ENCODE measurements around the gene OR4Q3. TPM values are rescaled to one million over a fixed set of nuclear protein-coding genes. Genes with fewer than 3 reads are reported as not detected.
"Not testable (repeated sequence)": the region's sequence is repeated elsewhere in the genome, so short reads cannot be mapped to it uniquely, and the experiment has no call there.

Gene OR4Q3
- polyA plus RNA-seq, 2 of the 4 experiments (the other 2 are of a cell fraction): not detected

DNA sequence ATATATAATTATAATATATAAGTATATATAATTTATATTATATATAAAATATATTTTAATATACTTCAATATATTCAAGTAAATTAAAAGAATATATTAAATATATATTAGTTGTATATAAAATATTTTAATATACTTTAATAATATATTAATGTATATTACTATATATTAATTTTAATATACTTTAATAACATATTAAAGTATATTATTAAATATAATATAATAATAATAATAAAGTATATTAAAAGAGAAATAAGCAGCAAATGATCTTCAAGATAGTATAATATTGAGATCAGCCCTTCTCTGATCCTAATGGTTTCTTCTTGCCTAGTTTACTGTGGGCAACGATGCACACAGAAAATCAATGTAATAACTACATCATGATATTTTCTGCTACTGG is 32.2 kb downstream of the OR4Q3 start:
- ChIA-PET POLR2A (no interaction called here), CTCF (interaction anchor here (1.7 kb wide), 1 partner anchor 10 kb away, joined by 5 read pairs; no protein-coding TSS in a partner anchor)
- H3K9me3 ChIP-seq: no peaks in the 10 kb centered on the region
- no peaks in the 10 kb centered on the region for H3K4me1 ChIP-seq
- TF ChIP-seq FOSB (CRISPR knock-in tag; IDR thresholded peaks at IDR 0.05) (no peak), PBX3 (IDR thresholded peaks at IDR 0.05) (no peak), RCOR1 (IDR thresholded peaks at IDR 0.05; ENCODE audit: low read depth, low read length) (no peak), ATOH8 (CRISPR knock-in tag; IDR thresholded peaks at IDR 0.05; ENCODE audit: low read depth) (no peak), EHF (CRISPR knock-in tag; IDR thresholded peaks at IDR 0.05) (no peak), RAD21 (conservative IDR thresholded peaks at IDR 0.05 in 1 of 2, IDR thresholded peaks at IDR 0.05 in 1 of 2) (no peak), ESRRA (IDR thresholded peaks at IDR 0.05; ENCODE audit: borderline replicate concordance, low read length) (no peak), HES2 (IDR thresholded peaks at IDR 0.05) (no peak), CEBPB (IDR thresholded peaks at IDR 0.05) (no peak), CHD4 (IDR thresholded peaks at IDR 0.05; ENCODE audit: borderline replicate concordance) (no peak), JUNB (IDR thresholded peaks at IDR 0.05) (no peak), SREBF2 (IDR thresholded peaks at IDR 0.05) (no peak), HOXB5 (CRISPR knock-in tag; IDR thresholded peaks at IDR 0.05) (no peak), KDM1A (IDR thresholded peaks at IDR 0.05; ENCODE audit: low read depth) (no peak)
- TF ChIP-seq, protein P1, sequence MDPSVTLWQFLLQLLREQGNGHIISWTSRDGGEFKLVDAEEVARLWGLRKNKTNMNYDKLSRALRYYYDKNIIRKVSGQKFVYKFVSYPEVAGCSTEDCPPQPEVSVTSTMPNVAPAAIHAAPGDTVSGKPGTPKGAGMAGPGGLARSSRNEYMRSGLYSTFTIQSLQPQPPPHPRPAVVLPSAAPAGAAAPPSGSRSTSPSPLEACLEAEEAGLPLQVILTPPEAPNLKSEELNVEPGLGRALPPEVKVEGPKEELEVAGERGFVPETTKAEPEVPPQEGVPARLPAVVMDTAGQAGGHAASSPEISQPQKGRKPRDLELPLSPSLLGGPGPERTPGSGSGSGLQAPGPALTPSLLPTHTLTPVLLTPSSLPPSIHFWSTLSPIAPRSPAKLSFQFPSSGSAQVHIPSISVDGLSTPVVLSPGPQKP (IDR thresholded peaks at IDR 0.05; ENCODE audit: low read depth, low read length): no peak
- TF ChIP-seq, protein P2, sequence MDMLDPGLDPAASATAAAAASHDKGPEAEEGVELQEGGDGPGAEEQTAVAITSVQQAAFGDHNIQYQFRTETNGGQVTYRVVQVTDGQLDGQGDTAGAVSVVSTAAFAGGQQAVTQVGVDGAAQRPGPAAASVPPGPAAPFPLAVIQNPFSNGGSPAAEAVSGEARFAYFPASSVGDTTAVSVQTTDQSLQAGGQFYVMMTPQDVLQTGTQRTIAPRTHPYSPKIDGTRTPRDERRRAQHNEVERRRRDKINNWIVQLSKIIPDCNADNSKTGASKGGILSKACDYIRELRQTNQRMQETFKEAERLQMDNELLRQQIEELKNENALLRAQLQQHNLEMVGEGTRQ (IDR thresholded peaks at IDR 0.05): no peak
- WGBS (ENCODE audit: missing lambda C conversion rate): under 1% methylated on average over 1 of the region's 1 CpG
- no peak overlapping the region for H3K4me3 ChIP-seq
- no peak for DNase-seq (ENCODE audit: low read depth in 1 of 2, low spot score in 1 of 2)
- no peak for ATAC-seq
- H3K27ac ChIP-seq: no peak overlapping the region
- H3K4me2 ChIP-seq: no peak overlapping the region
- no peak for FAIRE-seq

GRCh38 chr14:19785848-19786247 is 42.5 kb downstream of the OR4Q3 start:
- FAIRE-seq: not testable (repeated sequence)

DNA sequence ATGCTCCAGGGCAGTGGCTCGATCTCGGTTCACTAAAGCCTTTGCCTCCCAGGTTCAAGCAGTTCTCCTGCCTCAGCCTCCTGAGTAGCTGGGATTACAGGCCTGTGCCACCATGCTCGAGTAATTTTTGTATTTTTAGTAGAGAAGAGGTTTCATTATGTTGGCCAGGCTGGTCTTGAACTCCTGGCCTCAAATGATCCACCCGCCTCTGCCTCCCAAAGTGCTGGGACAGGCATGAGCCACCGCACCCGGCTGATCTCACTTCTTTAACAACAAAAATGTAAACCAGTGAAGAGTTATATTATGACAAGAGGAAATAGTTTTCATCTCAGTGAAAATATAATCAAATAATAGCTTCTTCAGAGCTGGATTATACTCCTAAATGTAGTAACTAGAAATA is 43.9 kb downstream of the OR4Q3 start:
- 33% methylated on average over 6 of the region's 6 CpGs for WGBS (ENCODE audit: missing lambda C conversion rate)
- H3K9me3 ChIP-seq; H3K4me3 ChIP-seq; FAIRE-seq; H3K27ac ChIP-seq; H3K4me2 ChIP-seq; DNase-seq (ENCODE audit: low read depth in 1 of 2, low spot score in 1 of 2); POLR2A ChIA-PET; CTCF ChIA-PET; ATAC-seq; H3K4me1 ChIP-seq: not testable (repeated sequence)

More at GRCh38 chr14:19785848-19786247, 42.5 kb downstream of the OR4Q3 start:
- H3K4me2 ChIP-seq; ATAC-seq; H3K4me3 ChIP-seq; DNase-seq (ENCODE audit: low read depth in 1 of 2, low spot score in 1 of 2); H3K4me1 ChIP-seq; POLR2A ChIA-PET; H3K27ac ChIP-seq; H3K9me3 ChIP-seq: not testable (repeated sequence)
- WGBS (ENCODE audit: missing lambda C conversion rate): 37% methylated on average over 16 of the region's 16 CpGs
- CTCF ChIA-PET: interaction anchor here (0.6 to 1.7 kb wide), 2 partner anchors 10 to 133 kb away, joined by 3 to 5 read pairs; no protein-coding TSS in a partner anchor

GRCh38 chr14:19788150-19788549 is 44.8 kb downstream of the OR4Q3 start:
- H3K4me1 ChIP-seq; FAIRE-seq; H3K9me3 ChIP-seq; CTCF ChIA-PET; ATAC-seq; DNase-seq (ENCODE audit: low read depth in 1 of 2, low spot score in 1 of 2); POLR2A ChIA-PET; H3K4me3 ChIP-seq; H3K4me2 ChIP-seq; H3K27ac ChIP-seq: not testable (repeated sequence)
- WGBS (ENCODE audit: missing lambda C conversion rate): 8% methylated on average over 7 of the region's 7 CpGs

All from A549 (cell line).